ELF-1 (cell line): ENCODE measurements around the gene RPS5.
"Not testable (repeated sequence)": the region's sequence is repeated elsewhere in the genome, so short reads cannot be mapped to it uniquely, and the experiment has no call there.

Experiments
- DNase-seq: peaks from one replicate; pipeline ENCODE4 v3.0.0-alpha.2; 2016; ENCODE audit warnings: low read depth, low spot score

RPS5 gene

DNA sequence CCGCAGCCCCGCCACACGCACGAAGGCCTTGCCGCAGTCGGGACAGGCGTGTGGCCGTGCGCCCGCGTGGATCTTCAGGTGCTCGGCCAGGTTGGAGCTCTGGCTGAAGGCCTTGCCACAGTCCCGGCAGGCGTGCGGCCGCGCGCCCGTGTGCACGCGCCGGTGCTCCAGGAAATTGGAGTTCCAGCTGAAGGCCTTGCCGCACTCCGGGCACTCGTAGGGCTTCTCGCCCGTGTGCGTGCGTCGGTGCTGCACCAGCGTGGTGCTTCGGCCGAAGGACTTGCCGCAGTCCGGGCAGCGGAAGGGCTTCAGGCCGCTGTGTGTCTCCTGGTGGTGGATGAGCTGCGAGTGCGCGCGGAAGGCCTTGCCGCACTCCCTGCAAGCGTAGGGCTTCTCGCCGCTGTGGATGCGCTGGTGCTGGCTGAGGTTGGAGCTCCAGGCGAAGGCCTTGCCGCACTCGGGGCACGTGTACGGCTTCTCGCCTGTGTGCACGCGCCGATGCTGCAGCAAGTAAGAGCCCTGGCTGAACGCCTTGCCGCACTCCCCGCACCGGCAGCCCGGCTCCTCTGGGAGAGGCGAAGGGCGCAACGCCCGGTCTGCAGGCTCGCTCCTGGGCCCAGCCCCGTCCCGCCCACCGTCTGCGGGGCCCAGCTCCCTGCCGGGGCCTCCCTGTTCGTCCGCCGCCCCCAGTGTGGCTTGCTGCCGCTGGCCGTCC lies 30.1 kb upstream of the RPS5 start:
- DNase-seq: peak; percentile 34

DNA sequence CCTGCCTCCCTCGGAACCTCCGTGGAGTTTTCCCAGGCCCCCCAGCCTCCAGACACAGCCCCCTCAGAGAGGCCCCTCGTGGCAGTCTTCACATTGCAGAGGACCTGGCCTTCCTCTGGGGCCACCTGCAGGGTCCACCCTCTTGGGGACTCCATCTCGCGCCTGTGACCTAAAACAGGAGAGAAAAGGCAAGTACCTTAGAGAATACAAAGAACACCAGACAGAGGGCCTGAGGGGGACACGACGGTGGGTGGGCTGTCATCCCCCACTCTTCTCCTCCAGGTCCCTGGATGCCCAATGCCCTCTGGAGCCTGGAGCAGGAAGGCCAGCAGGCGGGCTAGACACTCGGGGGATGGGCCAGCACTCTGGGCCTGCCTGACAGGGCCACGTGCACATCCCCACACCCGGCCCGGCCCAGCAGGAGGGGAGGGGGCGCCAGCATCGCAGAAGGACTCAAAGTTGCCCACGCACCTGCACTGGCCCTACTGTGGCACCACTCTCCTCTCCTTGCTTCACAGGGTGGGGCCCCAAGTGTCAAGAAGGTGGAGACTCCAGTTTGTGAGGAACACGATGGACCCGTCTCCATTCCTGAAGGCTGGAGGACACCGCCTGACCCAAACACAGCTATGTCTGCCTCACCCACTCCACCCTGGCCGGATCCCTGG lies 29.5 kb upstream of the RPS5 start:
- no peak for DNase-seq

DNA sequence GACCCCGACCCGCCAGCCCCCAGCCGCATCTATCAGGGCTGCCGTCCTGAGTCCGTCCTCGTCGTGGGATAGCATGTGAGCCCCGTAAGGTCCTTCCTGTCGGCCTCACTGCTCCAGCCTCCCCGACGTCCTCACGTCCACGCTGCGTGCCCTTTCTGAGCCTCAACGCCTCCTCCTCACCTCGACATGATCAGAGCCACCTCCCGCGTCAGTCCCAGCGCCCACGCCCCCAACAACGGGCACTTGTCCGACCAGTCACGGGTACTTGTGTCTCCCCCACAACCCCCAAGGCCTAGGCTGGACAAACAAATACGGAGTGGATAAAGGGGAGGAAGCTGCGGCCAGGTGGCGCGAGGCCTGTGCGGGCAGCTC lies 25.2 kb upstream of the RPS5 start:
- no peak for DNase-seq

- peak; percentile 100 for DNase-seq
These were observed 24.6 kb upstream of the RPS5 start, which contains the start of gene ZNF497 for GRCh38 chr19:58362272-58362994. Gene ZNF497, minus strand, starts transcription at chr19:58362751. Its CDS starts 5,116 bp downstream, at chr19:58357635.

- DNase-seq: no peak
These were observed 22.9 kb upstream of the RPS5 start for GRCh38 chr19:58364146-58364545.

DNA sequence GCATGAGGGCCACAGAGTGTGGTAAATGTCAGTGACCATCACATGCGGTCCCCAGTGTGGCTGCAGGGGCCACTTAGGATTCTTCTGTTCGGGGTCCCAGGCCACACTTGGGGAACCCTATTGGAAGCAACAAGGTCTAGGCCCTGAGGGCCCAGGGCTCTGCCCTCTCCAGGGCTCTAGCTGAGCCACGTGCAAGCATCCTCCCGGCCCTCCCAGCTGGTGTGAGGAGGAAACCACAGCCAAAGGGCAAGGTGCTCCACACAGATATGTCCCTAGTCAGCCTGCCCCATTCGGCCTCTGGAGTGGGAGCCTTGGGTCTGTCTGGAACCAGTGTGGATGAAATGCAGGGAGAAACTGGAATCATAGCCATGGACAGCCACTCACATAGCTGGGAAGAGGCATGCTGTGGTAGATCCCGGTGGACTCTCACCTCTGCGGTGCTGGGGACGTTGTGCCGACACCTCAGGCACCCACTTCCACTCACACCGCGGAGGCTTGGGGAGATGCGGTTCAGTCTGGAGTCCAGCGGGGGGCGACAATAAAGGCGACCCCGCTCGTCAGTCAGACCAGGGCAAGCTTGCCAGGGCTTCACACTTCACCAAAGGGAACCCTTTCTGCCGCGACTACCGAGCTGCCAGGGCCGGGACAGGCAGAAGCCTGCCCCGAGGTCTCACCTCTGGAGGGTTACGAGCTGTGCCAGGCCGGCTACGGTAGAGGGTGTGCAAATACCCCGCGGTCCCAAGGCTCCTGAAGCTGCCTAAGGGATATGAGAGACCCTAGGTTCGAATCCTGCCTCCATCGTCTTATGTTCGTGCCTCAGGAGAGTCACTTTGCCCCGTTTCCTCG lies 20.3 kb upstream of the RPS5 start:
- no peak for DNase-seq

- no peak for DNase-seq
These were observed 19.2 kb upstream of the RPS5 start for GRCh38 chr19:58367698-58368454.

- DNase-seq: no peak
These were observed 18.3 kb upstream of the RPS5 start for GRCh38 chr19:58368561-58369360.

DNA sequence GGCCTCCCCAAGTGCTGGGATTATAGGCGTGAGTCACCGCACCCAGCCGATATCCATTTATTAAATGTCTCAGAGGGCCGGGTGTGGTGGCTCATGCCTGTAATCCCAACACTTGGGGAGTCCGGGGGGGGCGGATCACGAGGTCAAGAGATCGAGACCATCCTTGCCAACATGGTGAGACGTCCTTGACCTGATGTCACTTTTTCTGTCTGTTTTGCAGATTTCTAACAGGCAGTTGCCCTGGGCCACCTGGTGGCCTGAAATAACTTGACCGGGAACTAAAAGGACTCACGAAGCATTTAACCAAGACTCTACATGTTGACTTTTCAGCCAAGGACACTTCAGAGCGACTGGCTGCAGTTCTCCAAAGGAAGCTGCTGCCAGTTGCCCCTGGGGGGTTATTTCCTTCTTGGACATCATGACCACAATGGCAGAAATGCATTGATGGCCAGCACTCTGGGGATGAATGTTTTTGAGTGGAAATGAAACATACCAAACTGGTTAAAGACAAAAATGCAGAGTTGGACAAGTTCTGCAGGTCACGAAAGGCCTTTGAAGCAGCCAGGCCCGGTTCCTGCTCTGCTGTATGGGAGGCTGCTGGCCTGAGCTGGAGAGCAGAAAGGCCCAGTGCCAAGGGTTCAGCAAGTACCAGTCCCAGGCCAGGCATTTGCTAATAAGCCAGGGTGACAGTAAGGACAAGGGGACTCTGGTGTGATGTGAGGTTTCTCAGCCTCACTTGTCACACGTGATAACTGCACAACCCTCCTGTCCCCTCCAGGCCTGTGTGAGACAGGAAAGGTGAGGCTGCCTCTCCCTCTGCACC lies 14.5 kb upstream of the RPS5 start:
- DNase-seq: peak; percentile 53

- DNase-seq: no peak
These were observed 12.9 kb upstream of the RPS5 start for GRCh38 chr19:58374200-58374599.

DNA sequence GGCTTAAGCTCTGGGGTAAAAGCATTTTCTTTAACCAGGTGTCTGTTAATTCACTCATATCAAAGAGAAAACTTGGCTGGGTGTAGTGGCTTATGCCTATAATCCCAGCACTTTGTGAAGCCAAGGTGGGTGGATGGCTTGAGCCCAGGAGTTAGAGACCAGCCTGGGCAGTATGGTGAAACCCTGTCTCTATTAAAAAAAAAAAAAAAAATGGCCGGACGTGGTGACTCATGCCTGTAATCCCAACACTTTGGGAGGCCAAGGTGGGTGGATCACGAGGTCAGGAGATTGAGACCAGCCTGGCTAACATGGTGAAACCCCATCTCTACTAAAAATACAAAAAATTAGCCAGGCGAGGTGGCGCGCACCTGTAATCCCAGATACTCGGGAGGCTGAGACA lies 10.3 kb upstream of the RPS5 start:
- DNase-seq: not testable (repeated sequence)

DNA sequence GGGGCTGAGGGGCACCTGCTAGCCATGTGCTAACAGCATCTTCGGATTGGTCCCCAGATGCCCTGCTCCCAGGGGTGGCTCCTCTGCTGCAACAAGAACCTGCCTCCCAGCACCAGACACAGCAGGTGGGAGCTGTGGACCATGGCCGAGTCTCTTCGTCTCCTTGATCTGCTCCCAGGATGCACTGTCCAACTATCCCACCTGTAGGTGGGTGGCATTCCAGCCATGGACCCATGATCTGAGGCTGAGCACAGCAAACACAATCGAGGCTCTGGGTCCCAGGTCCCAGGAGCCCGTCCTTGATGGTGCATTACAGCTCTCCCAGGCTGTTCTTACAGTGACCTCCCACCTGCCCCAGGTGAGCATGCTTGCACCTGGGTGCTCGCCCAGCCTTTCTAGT lies 7.8 kb upstream of the RPS5 start:
- DNase-seq: no peak

DNA sequence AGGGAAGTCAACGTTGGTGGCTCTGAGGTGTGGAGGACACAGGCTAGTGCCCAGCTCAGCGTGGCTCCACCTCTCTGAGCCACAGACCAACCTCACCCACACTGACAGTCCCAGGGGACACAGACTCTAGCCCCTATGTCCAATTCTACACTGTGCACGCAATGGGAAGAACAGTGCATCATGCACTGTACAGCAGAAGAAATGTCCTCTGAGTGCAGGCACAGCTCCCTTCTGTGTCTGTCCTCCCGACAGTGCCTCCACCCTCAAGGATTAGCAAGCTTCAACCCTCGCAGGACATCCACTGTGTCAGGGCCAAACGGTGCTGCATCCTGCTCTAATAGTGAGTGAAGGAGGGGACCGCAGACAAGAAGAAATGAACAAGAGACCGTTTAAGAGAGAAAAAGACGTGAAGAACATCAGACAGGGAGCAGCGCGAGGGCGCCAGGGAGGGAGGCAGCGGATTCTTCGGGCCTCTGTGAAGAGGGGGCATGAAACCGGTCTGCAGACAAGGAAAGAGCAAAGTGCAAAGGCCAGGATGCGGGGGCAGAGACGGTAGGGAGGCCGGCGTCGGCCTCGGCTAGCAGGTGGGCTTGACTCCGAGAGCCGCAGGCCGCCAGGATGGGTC lies 6.9 kb upstream of the RPS5 start:
- DNase-seq: no peak

DNA sequence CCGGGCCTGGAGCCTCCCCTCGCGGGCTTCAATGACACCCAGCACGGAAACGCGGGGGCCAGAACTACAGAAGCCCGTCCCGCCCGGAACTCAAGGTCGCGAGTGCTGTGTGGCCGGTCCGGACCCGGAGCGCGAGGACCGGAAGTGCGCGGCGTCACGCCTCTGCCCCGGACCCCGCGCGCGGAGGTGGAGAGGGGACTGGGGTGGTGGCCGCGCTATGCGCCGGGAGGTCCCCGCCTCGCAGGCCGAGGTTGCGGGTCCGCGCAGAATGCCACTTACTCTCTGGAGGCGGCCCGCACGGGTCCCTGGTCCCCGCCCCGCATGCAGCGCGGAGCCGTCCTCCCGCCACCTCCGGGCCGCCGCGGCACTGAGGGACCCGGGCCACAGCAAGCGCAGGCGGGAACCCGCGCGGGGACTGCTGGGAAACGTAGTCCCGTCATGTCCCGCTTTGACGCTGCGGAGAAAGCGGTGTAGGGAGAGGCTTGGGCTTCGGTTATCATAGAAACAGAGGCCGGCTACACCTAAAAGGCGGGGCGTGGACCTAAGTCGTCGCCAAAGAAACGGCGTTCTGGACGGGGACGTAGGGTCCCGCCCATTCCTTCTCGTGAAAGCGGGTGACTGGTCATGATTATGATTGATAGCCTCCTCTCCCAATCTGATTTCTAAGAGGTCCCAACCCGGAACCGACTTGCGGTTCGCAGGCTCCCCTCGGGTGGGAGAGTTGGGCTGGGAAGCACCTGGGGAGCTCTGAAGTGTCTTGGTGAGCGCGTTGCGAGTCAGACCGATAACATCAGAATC lies 6.2 kb upstream of the RPS5 start, which contains the start of gene ZNF837:
TSS of gene ZNF837 (minus strand) at position 369 of the 798 bp plus-strand sequence. CDS start 11,698 bp downstream, outside the sequence.
- peak; percentile 100 for DNase-seq

DNA sequence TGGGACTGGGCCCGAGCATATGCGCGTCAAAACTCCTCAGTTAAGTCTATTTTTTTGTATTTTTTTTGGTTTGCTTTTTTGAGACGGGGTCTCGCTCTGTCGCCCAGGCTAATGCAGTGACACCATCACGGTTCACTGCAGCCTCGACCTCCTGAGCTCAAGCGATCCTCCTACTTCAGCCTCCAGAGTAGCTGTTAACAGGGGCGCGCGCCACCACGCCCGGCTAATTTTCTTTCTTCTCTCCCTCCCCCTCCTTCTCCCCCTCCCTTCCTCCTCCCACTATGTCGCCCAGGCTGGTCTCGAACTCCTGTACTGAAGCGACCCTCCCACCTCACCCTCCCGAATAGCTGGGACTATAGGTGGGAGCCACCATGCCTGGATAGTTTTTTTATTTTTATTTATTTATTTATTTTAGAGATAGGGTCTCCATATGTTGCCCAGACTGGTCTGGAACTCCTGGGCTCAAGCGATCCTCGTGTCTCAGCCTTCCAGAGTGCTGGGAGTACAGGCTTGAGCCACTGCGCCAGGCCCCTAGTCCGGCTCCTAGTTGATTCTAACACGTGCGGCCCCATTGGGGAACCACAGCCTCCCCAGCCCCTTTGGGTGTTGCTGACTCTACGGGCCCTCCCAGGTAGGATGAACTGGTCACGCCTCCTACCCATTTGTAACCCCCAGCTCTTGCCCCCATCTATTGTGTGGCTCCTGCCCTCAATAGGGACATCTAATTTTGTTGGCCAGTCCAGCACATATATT lies 5.4 kb upstream of the RPS5 start:
- no peak for DNase-seq

- no peak for DNase-seq
These were observed 4.0 kb upstream of the RPS5 start for GRCh38 chr19:58382997-58383603.
